ENCODE measurements around the gene KIF26A. TPM values are rescaled to one million over a fixed set of nuclear protein-coding genes. Genes with fewer than 3 reads are reported as not detected.
A peak's percentile ranks its signal among the peaks of the same experiment; 100 is the strongest.

The KIF26A gene
- total and polyA plus RNA-seq, 10 donors, result 0.72 to 21.9 (median 9.2) TPM

GRCh38 chr14:104215706-104216334, 77.4 kb downstream of the KIF26A start:
- TF ChIP-seq CTCF (IDR thresholded peaks at IDR 0.05 in 8 of 11, conservative IDR thresholded peaks at IDR 0.05 in 3 of 11) (no peak), POLR2A (IDR thresholded peaks at IDR 0.05) (no peak), POLR2AphosphoS5 (IDR thresholded peaks at IDR 0.05) (no peak)
- DNase-seq, result peak; percentile 63
- Histone ChIP-seq H3K27ac (no peak overlapping the region), H3K4me1 (peaks cover 0 to 10% (median 0%) of the 10 kb centered on the region in 6 donors), H3K4me3 (no peak overlapping the region), H3K36me3 (no peaks in the 10 kb centered on the region), H3K27me3 (replicated peaks in 1 of 7) (peaks cover 0 to 43% (median 0%) of the 10 kb centered on the region in 7 donors), H3K9me3 (no peaks in the 10 kb centered on the region)
- 83 to 88% (median 84%) methylated on average over 19 to 21 of the region's 21 CpGs for WGBS, 5 donors
- intact Hi-C loops (cut with DNase I; ENCODE audit: low total_unique reads), result no loop called here

GRCh38 chr14:104216457-104216856, 78.1 kb downstream of the KIF26A start:
- Histone ChIP-seq H3K4me3 (no peak overlapping the region), H3K27ac (no peak overlapping the region), H3K4me1 (peaks cover 0 to 10% (median 0%) of the 10 kb centered on the region in 6 donors), H3K27me3 (replicated peaks in 1 of 7) (peaks cover 0 to 43% (median 0%) of the 10 kb centered on the region in 7 donors), H3K9me3 (no peaks in the 10 kb centered on the region), H3K36me3 (no peaks in the 10 kb centered on the region)
- WGBS, 5 donors, result 73 to 86% (median 83%) methylated on average over 12 to 14 of the region's 14 CpGs
- intact Hi-C loops (cut with DNase I; ENCODE audit: low total_unique reads), result no loop called here
- peak; percentile 56 for DNase-seq
- TF ChIP-seq POLR2A (IDR thresholded peaks at IDR 0.05) (no peak), POLR2AphosphoS5 (IDR thresholded peaks at IDR 0.05) (no peak)

GRCh38 chr14:104217486-104218360, 79.3 kb downstream of the KIF26A start:
- H3K4me3 ChIP-seq, result no peak overlapping the region
- 81 to 89% (median 83%) methylated on average over 6 to 20 of the region's 21 CpGs for WGBS, 5 donors
- H3K36me3 ChIP-seq, result no peaks in the 10 kb centered on the region
- H3K4me1 ChIP-seq, result peaks cover 0 to 12% (median under 1%) of the 10 kb centered on the region in 6 donors
- H3K27me3 ChIP-seq (replicated peaks in 1 of 7), result peaks cover 0 to 46% (median 1%) of the 10 kb centered on the region in 7 donors
- TF ChIP-seq CTCF (IDR thresholded peaks at IDR 0.05 in 8 of 11, conservative IDR thresholded peaks at IDR 0.05 in 3 of 11), result no peak
- intact Hi-C loops (cut with DNase I; ENCODE audit: low total_unique reads), result no loop called here
- no peak overlapping the region for H3K27ac ChIP-seq
- no peaks in the 10 kb centered on the region for H3K9me3 ChIP-seq
- DNase-seq, result peak; percentile 66

- intact Hi-C loops (cut with DNase I; ENCODE audit: low total_unique reads), result no loop called here
- Histone ChIP-seq H3K4me3 (no peak overlapping the region), H3K27me3 (replicated peaks in 1 of 7) (peaks cover 0 to 46% (median 10%) of the 10 kb centered on the region in 7 donors), H3K4me1 (peaks cover 0 to 21% (median 5%) of the 10 kb centered on the region in 6 donors), H3K27ac (no peak overlapping the region), H3K36me3 (no peaks in the 10 kb centered on the region), H3K9me3 (no peaks in the 10 kb centered on the region)
- TF ChIP-seq POLR2AphosphoS5 (IDR thresholded peaks at IDR 0.05) (no peak), CTCF (IDR thresholded peaks at IDR 0.05 in 8 of 11, conservative IDR thresholded peaks at IDR 0.05 in 3 of 11) (no peak)
- DNase-seq, result peak; percentile 64
- 76 to 93% (median 81%) methylated on average over 9 to 22 of the region's 22 CpGs for WGBS, 5 donors
Observed at GRCh38 chr14:104218361-104219180, 80.2 kb downstream of the KIF26A start.
